GF-D8 (cell line): Measurements from ENCODE around the gene SWAP70.
A peak's percentile ranks its signal among the peaks of the same experiment; 100 is the strongest.

Experiments
- DNase-seq: peaks from one replicate; lab custom pipeline; 2025; lab: John Stamatoyannopoulos, UW

Gene SWAP70

GRCh38 chr11:9753021-9753420, 89.1 kb downstream of the SWAP70 start:
- no peak for DNase-seq

- no peak for DNase-seq
Measured at GRCh38 chr11:9754010-9754471, 90.2 kb downstream of the SWAP70 start.

GRCh38 chr11:9755561-9756185, 91.8 kb downstream of the SWAP70 start:
- DNase-seq, result no peak

- no peak for DNase-seq
Measured at GRCh38 chr11:9756461-9756860, 92.6 kb downstream of the SWAP70 start.

- DNase-seq, result no peak
Measured at GRCh38 chr11:9756878-9757277, 93.0 kb downstream of the SWAP70 start.

- DNase-seq, result peak; percentile 40
Measured at GRCh38 chr11:9757809-9758636, 94.1 kb downstream of the SWAP70 start.

GRCh38 chr11:9758637-9759518, 95.0 kb downstream of the SWAP70 start:
- no peak for DNase-seq

- DNase-seq, result peak; percentile 40
Measured at GRCh38 chr11:9759519-9760192, 95.8 kb downstream of the SWAP70 start.

GRCh38 chr11:9760193-9760575, 96.3 kb downstream of the SWAP70 start:
- DNase-seq, result no peak

- DNase-seq, result no peak
Measured at GRCh38 chr11:9761441-9761945, 97.6 kb downstream of the SWAP70 start.

GRCh38 chr11:9762531-9762930, 98.7 kb downstream of the SWAP70 start:
- no peak for DNase-seq

- DNase-seq, result no peak
Measured at GRCh38 chr11:9763301-9763700, 99.4 kb downstream of the SWAP70 start.

- no peak for DNase-seq
Measured at GRCh38 chr11:9765320-9766101, 101.6 kb downstream of the SWAP70 start.

- no peak for DNase-seq
Measured at GRCh38 chr11:9769621-9770020, 105.7 kb downstream of the SWAP70 start.

GRCh38 chr11:9771071-9771511, 107.2 kb downstream of the SWAP70 start:
- no peak for DNase-seq

GRCh38 chr11:9772218-9772617, 108.3 kb downstream of the SWAP70 start:
- DNase-seq, result no peak

- DNase-seq, result no peak
Measured at GRCh38 chr11:9773524-9773923, 109.6 kb downstream of the SWAP70 start.

- DNase-seq, result no peak
Measured at GRCh38 chr11:9774109-9774508, 110.2 kb downstream of the SWAP70 start.

- no peak for DNase-seq
Measured at GRCh38 chr11:9774591-9775397, 110.9 kb downstream of the SWAP70 start.

- no peak for DNase-seq
Measured at GRCh38 chr11:9775398-9775779, 111.5 kb downstream of the SWAP70 start.
